HG03139 (cell line): ENCODE data around the gene CEP19.
"Not testable (repeated sequence)": the region's sequence is repeated elsewhere in the genome, so short reads cannot be mapped to it uniquely, and the experiment has no call there.

Experiments
- ATAC-seq: cut with Tn5 transposase; IDR thresholded peaks from one replicate; pipeline ENCODE4 v1.9.1; 2021; ENCODE audit not compliant: unreplicated experiment

Gene CEP19

GRCh38 chr3:196711838-196712513 is at the start of gene CEP19, which contains the start of gene PIGX:
Gene CEP19 (minus strand): TSS chr3:196712250. CDS start chr3:196708657, 3,593 bp downstream.
Gene PIGX (plus strand): TSS chr3:196712377.
- ATAC-seq, result peak; percentile 72

GRCh38 chr3:196757876-196758739 is 46.1 kb upstream of the CEP19 start:
- no peak for ATAC-seq

GRCh38 chr3:196756732-196757131 is 44.7 kb upstream of the CEP19 start:
- ATAC-seq, result no peak

GRCh38 chr3:196754091-196754981 is 42.3 kb upstream of the CEP19 start:
- no peak for ATAC-seq

GRCh38 chr3:196753201-196753600 is 41.2 kb upstream of the CEP19 start:
- ATAC-seq, result no peak

GRCh38 chr3:196749125-196749524 is 37.1 kb upstream of the CEP19 start:
- no peak for ATAC-seq

GRCh38 chr3:196743569-196743968 is 31.5 kb upstream of the CEP19 start:
- ATAC-seq, result not testable (repeated sequence)

GRCh38 chr3:196741249-196741889 is 29.3 kb upstream of the CEP19 start:
- no peak for ATAC-seq

GRCh38 chr3:196740481-196741248 is 28.6 kb upstream of the CEP19 start:
- no peak for ATAC-seq

GRCh38 chr3:196739671-196740480 is 27.8 kb upstream of the CEP19 start, which contains the start of gene PAK2:
Gene PAK2 (plus strand): TSS chr3:196739857. CDS start chr3:196782647, 42,790 bp downstream.
- peak; percentile 90 for ATAC-seq

- ATAC-seq, result no peak
Measured at GRCh38 chr3:196737655-196738054, 25.6 kb upstream of the CEP19 start.

- ATAC-seq, result no peak
Measured at GRCh38 chr3:196736670-196737374, 24.8 kb upstream of the CEP19 start.

- ATAC-seq, result no peak
Measured at GRCh38 chr3:196735751-196736150, 23.7 kb upstream of the CEP19 start.

GRCh38 chr3:196726788-196727675 is 15.0 kb upstream of the CEP19 start:
- no peak for ATAC-seq

GRCh38 chr3:196721097-196721496 is 9.0 kb upstream of the CEP19 start:
- ATAC-seq, result no peak

GRCh38 chr3:196717162-196717561 is 5.1 kb upstream of the CEP19 start:
- ATAC-seq, result peak; percentile 50
